ENCODE results near the gene GALNT2.

DNA sequence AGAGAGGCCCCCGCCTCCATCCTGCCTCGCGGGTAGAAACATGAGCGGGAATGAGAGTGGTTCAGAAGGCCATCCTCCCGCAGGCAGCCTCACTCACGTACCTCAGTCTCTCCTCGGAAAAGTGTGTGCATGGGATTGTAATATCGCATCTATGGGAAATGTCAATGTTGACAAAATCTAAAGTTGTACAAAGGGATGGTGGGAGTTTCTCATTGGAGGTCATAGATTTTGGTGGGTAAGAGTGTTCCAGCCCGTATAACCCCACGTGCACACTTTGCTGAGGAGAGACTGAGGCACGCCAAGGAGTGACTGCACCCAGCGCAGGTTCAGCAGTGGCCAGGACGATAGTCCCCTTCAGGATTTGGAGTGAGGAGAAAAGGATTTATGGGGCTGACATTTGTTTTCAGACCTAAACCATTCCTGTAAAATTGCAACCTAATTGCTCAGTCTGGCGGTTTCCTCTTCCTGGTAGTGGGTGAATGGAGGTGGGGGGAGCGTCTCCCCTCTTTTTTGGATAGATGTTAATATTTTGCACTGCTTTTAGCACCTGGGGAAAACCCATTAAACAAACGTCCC lies 59.6 kb downstream of the GALNT2 start:
- TF ChIP-seq POLR2A (IDR thresholded peaks at IDR 0.05; ENCODE audit: low read depth, low read length) (no peak), MXI1 (IDR thresholded peaks at IDR 0.05; ENCODE audit: borderline replicate concordance, low read depth, low read length) (no peak), MAZ (IDR thresholded peaks at IDR 0.05; ENCODE audit: borderline replicate concordance, low read depth, low read length) (no peak), RAD21 (IDR thresholded peaks at IDR 0.05; ENCODE audit: low read length) (no peak), RFX5 (IDR thresholded peaks at IDR 0.05; ENCODE audit: low read depth, low read length) (no peak), RCOR1 (IDR thresholded peaks at IDR 0.05; ENCODE audit: insufficient replicate concordance, low read length) (no peak), CEBPB (IDR thresholded peaks at IDR 0.05; ENCODE audit: low read depth, low read length) (no peak), MAFK (IDR thresholded peaks at IDR 0.05; ENCODE audit: low read depth, low read length) (no peak), BHLHE40 (IDR thresholded peaks at IDR 0.05; ENCODE audit: low read depth, low read length) (no peak)
- TF ChIP-seq, protein P1, sequence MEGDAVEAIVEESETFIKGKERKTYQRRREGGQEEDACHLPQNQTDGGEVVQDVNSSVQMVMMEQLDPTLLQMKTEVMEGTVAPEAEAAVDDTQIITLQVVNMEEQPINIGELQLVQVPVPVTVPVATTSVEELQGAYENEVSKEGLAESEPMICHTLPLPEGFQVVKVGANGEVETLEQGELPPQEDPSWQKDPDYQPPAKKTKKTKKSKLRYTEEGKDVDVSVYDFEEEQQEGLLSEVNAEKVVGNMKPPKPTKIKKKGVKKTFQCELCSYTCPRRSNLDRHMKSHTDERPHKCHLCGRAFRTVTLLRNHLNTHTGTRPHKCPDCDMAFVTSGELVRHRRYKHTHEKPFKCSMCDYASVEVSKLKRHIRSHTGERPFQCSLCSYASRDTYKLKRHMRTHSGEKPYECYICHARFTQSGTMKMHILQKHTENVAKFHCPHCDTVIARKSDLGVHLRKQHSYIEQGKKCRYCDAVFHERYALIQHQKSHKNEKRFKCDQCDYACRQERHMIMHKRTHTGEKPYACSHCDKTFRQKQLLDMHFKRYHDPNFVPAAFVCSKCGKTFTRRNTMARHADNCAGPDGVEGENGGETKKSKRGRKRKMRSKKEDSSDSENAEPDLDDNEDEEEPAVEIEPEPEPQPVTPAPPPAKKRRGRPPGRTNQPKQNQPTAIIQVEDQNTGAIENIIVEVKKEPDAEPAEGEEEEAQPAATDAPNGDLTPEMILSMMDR (conservative IDR thresholded peaks at IDR 0.05; ENCODE audit: low read depth, low read length): no peak
- TF ChIP-seq, protein P2, sequence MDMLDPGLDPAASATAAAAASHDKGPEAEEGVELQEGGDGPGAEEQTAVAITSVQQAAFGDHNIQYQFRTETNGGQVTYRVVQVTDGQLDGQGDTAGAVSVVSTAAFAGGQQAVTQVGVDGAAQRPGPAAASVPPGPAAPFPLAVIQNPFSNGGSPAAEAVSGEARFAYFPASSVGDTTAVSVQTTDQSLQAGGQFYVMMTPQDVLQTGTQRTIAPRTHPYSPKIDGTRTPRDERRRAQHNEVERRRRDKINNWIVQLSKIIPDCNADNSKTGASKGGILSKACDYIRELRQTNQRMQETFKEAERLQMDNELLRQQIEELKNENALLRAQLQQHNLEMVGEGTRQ (IDR thresholded peaks at IDR 0.05; ENCODE audit: low read depth, low read length): no peak
- TF ChIP-seq, protein P3, sequence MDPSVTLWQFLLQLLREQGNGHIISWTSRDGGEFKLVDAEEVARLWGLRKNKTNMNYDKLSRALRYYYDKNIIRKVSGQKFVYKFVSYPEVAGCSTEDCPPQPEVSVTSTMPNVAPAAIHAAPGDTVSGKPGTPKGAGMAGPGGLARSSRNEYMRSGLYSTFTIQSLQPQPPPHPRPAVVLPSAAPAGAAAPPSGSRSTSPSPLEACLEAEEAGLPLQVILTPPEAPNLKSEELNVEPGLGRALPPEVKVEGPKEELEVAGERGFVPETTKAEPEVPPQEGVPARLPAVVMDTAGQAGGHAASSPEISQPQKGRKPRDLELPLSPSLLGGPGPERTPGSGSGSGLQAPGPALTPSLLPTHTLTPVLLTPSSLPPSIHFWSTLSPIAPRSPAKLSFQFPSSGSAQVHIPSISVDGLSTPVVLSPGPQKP (IDR thresholded peaks at IDR 0.05; ENCODE audit: borderline replicate concordance, low read depth, low read length): no peak

Data from IMR-90 (cell line).